CD14-positive monocyte (primary cell): ENCODE data around the gene ARMC9. TPM values are rescaled to one million over a fixed set of nuclear protein-coding genes. Genes with fewer than 3 reads are reported as not detected.

Experiments
- DNase-seq, 3 donors: peaks; one replicate each; pipeline ENCODE4 v3.0.0-alpha.2; 2011 to 2022
- H2AFZ ChIP-seq: 2 replicates; pipeline ENCODE4 v1.6.0; 2012; ENCODE audit warnings: mild to moderate bottlenecking, low read depth, low read length, inconsistent platforms; ENCODE audit not compliant: insufficient read depth, poor library complexity, severe bottlenecking
- H3K27ac ChIP-seq, 2 donors: 1 replicate in 1 of 2; 2 replicates in 1 of 2; pipeline ENCODE4 v1.5.1; 2012 to 2013; ENCODE audit warnings: low read length in 2 of 2, control low read depth in 1 of 2, inconsistent platforms in 1 of 2, low read depth in 1 of 2, mild to moderate bottlenecking in 1 of 2
- H3K27me3 ChIP-seq, 2 donors: one replicate each; pipeline versions ENCODE4 v1.6.0 to v1.6.1; 2011 to 2013; ENCODE audit warnings: low read length in 2 of 2; ENCODE audit not compliant: control insufficient read depth in 2 of 2, insufficient read depth in 2 of 2
- H3K36me3 ChIP-seq, 2 donors: replicated peaks in 1 of 2; 1 replicate in 1 of 2; 2 replicates in 1 of 2; pipeline versions ENCODE4 v1.5.1 to v1.6.1; 2012 to 2013; ENCODE audit warnings: low read length in 2 of 2, control low read depth in 1 of 2, inconsistent platforms in 1 of 2, mild to moderate bottlenecking in 1 of 2; ENCODE audit not compliant: insufficient read depth in 2 of 2, control insufficient read depth in 1 of 2
- H3K4me1 ChIP-seq, 2 donors: 1 replicate in 1 of 2; 2 replicates in 1 of 2; pipeline versions ENCODE4 v1.5.1 to v1.6.1; 2012 to 2013; ENCODE audit warnings: low read length in 2 of 2, control low read depth in 1 of 2, inconsistent platforms in 1 of 2, mild to moderate bottlenecking in 1 of 2, moderate library complexity in 1 of 2; ENCODE audit not compliant: insufficient read depth in 2 of 2, control insufficient read depth in 1 of 2
- H3K4me2 ChIP-seq: replicated peaks from 2 replicates; pipeline ENCODE3; 2012; ENCODE audit warnings: low read length, moderate library complexity, mild to moderate bottlenecking; ENCODE audit not compliant: poor library complexity, severe bottlenecking; ENCODE audit errors: extremely low read depth
- H3K4me3 ChIP-seq, 3 experiments: fragments of 200-600 bp in 1 of 3; sonication (generic) in 1 of 3; replicated peaks in 1 of 3; 1 replicate in 2 of 3; 2 replicates in 1 of 3; pipeline ENCODE4 v1.5.1; 2011 to 2013; ENCODE audit warnings: low read length in 3 of 3, mild to moderate bottlenecking in 3 of 3, control low read depth in 2 of 3, low read depth in 2 of 3, inconsistent platforms in 1 of 3, moderate library complexity in 1 of 3
- H3K79me2 ChIP-seq: 2 replicates; pipeline ENCODE4 v1.6.0; 2012; ENCODE audit warnings: mild to moderate bottlenecking, control low read depth, inconsistent platforms, low read length, moderate library complexity; ENCODE audit not compliant: insufficient read depth
- H3K9ac ChIP-seq: 2 replicates; pipeline ENCODE4 v1.6.0; 2017; ENCODE audit warnings: low read length, mild to moderate bottlenecking; ENCODE audit not compliant: insufficient read depth, poor library complexity, severe bottlenecking
- H3K9me3 ChIP-seq, 2 donors: replicated peaks in 1 of 2; 1 replicate in 1 of 2; 2 replicates in 1 of 2; pipeline versions ENCODE4 v1.5.1 to v1.6.1; 2012 to 2013; ENCODE audit warnings: low read length in 2 of 2, control low read depth in 1 of 2; ENCODE audit not compliant: control insufficient read depth in 1 of 2, insufficient read depth in 1 of 2
- H4K20me1 ChIP-seq: 2 replicates; pipeline ENCODE4 v1.6.0; 2012; ENCODE audit warnings: mild to moderate bottlenecking, low read length, control low read depth, moderate library complexity; ENCODE audit not compliant: insufficient read depth
- H3K27ac Mint-ChIP-seq, 7 donors: one replicate each; pipeline ENCODE4 v1.8.0; 2020; ENCODE audit warnings: mild to moderate bottlenecking in 7 of 7, mixed read lengths in 7 of 7, moderate library complexity in 6 of 7, inconsistent platforms in 2 of 7
- H3K27me3 Mint-ChIP-seq, 3 donors: one replicate each; pipeline ENCODE4 v1.8.0; 2021 to 2022; ENCODE audit warnings: low read depth in 3 of 3, mild to moderate bottlenecking in 3 of 3, mixed read lengths in 3 of 3, moderate library complexity in 3 of 3, inconsistent platforms in 1 of 3
- H3K36me3 Mint-ChIP-seq, 2 donors: one replicate each; pipeline ENCODE4 v1.8.0; 2020; ENCODE audit warnings: mixed read lengths in 2 of 2, inconsistent platforms in 1 of 2, mild to moderate bottlenecking in 1 of 2
- H3K4me1 Mint-ChIP-seq: one replicate; pipeline ENCODE4 v1.8.0; 2020; ENCODE audit warnings: mild to moderate bottlenecking, mixed read lengths
- H3K4me3 Mint-ChIP-seq, 2 donors: one replicate each; pipeline ENCODE4 v1.8.0; 2020; ENCODE audit warnings: mild to moderate bottlenecking in 2 of 2, mixed read lengths in 2 of 2, moderate library complexity in 1 of 2
- H3K9me3 Mint-ChIP-seq, 7 donors: one replicate each; pipeline ENCODE4 v1.8.0; 2020 to 2022; ENCODE audit warnings: mixed read lengths in 7 of 7, mild to moderate bottlenecking in 6 of 7, moderate library complexity in 6 of 7, inconsistent platforms in 2 of 7
- WGBS: methylation state at CpG from one replicate; pipeline ENCODE4 v1.1.5; 2013; ENCODE audit warnings: missing lambda C conversion rate; ENCODE audit not compliant: insufficient coverage; 5-methylcytosine and 5-hydroxymethylcytosine counted together
- intact Hi-C, 2 donors: fragments of 100-400 bp; cut with micrococcal nuclease; formaldehyde crosslinking; loops; one replicate each; pipeline versions ENCODE4 v1.15.0 to v1.15.1; 2023
- polyA plus RNA-seq, 3 donors: library from polyadenylated mRNA; depleted of rRNA in 1 of 3; unstranded in 2 of 3; stranded (reverse) in 1 of 3; fragments of 300-500 nt in 2 of 3; fragments of >200 nt in 1 of 3; fragmentation: Illumina TruSeq in 2 of 3; gene quantifications; 1 replicate in 2 of 3; 2 replicates in 1 of 3; pipeline ENCODE4 v1.2.3, GENCODE V29; 2012 to 2021
- TF ChIP-seq, protein P1 (sequence below): fragments of 200-600 bp; IDR thresholded peaks from one replicate; pipeline ENCODE4 v1.8.0; 2022; ENCODE audit warnings: antibody characterized with exemption, mild to moderate bottlenecking

Gene ARMC9
- polyA plus RNA-seq, 3 donors: 0.07 to 0.27 TPM; not detected in 1

DNA sequence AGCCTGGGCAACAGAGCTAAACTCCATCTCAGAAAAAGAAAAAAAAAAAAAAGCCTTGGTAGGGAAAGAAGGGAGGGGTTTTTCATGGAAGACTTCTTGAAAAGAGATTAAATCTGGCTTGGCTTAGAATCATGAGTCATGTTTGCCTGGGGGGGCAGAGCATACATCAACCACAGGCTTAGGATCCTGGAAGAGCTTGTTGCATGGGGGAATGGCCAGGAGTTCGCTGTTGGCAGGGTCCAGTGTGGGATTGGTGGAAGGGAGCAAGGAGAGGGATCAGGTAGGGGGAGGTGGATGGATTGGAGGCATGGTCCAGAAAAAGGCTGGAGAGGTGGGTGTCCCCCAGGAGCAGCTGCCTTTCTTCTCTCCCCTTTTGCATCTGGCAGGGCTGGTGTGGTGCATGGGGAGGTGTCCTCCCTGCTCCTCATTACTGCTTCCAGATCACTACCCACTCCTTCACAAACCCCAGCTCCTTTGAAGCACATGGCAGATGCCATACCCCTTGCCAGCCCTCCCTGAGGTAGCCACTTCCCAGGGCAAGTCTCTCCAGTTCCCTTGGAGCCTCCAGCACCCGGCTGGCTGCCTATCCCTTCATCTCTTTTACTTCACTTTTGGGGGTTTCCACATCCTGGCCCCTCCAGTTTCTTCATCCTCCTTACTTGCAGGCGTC is 2.5 kb downstream of the ARMC9 start:
- peaks cover 0 to 2% (median 0%) of the 10 kb centered on the region in 7 donors for H3K9me3 Mint-ChIP-seq
- Histone ChIP-seq H3K36me3 (no peaks in the 10 kb centered on the region), H3K27ac (no peak overlapping the region), H3K79me2 (no peaks in the 10 kb centered on the region), H3K4me3 (no peak overlapping the region), H3K4me1 (peaks cover 12 to 15% of the 10 kb centered on the region in 2 donors), H4K20me1 (no peaks in the 10 kb centered on the region), H3K9me3 (no peaks in the 10 kb centered on the region), H2AFZ (no peak overlapping the region), H3K4me2 (no peak overlapping the region), H3K27me3 (peaks cover 2 to 8% of the 10 kb centered on the region in 2 donors), H3K9ac (no peak overlapping the region)
- H3K4me3 Mint-ChIP-seq: peak overlapping the region in 1 of 2 donors; percentile 5
- peaks cover 22 to 27% (median 25%) of the 10 kb centered on the region in 3 donors for H3K27me3 Mint-ChIP-seq
- peaks cover 14% of the 10 kb centered on the region for H3K4me1 Mint-ChIP-seq
- intact Hi-C loops: no loop called here
- TF ChIP-seq, protein P1, sequence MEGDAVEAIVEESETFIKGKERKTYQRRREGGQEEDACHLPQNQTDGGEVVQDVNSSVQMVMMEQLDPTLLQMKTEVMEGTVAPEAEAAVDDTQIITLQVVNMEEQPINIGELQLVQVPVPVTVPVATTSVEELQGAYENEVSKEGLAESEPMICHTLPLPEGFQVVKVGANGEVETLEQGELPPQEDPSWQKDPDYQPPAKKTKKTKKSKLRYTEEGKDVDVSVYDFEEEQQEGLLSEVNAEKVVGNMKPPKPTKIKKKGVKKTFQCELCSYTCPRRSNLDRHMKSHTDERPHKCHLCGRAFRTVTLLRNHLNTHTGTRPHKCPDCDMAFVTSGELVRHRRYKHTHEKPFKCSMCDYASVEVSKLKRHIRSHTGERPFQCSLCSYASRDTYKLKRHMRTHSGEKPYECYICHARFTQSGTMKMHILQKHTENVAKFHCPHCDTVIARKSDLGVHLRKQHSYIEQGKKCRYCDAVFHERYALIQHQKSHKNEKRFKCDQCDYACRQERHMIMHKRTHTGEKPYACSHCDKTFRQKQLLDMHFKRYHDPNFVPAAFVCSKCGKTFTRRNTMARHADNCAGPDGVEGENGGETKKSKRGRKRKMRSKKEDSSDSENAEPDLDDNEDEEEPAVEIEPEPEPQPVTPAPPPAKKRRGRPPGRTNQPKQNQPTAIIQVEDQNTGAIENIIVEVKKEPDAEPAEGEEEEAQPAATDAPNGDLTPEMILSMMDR: no peak
- no peak overlapping the region for H3K27ac Mint-ChIP-seq
- H3K36me3 Mint-ChIP-seq: no peaks in the 10 kb centered on the region
- 84% methylated on average over 3 of the region's 3 CpGs for WGBS
- DNase-seq: no peak

DNA sequence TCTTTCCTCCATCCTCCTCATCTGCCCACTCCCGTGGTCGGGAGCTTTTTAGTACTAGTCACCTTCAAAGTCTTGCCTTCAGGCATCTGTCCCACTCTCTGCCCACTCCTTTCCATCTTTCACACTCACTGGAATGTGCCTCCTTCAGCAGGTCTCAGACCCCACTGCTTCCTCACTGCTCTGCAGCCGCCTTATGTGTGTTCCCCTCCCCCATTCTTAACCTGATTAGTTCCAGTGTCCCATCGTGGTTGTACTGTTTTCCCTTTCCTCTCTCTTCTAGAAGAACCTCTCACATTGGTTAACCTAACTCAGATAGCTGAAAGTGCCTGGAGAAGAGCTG is 3.0 kb downstream of the ARMC9 start:
- H3K27me3 Mint-ChIP-seq: peaks cover 22 to 25% (median 24%) of the 10 kb centered on the region in 3 donors
- H3K36me3 ChIP-seq: no peaks in the 10 kb centered on the region
- peaks cover 14% of the 10 kb centered on the region for H3K4me1 Mint-ChIP-seq
- H3K79me2 ChIP-seq: no peaks in the 10 kb centered on the region
- H3K9ac ChIP-seq: no peak overlapping the region
- H3K4me1 ChIP-seq: peaks cover 12 to 15% of the 10 kb centered on the region in 2 donors
- H3K27me3 ChIP-seq: peaks cover 2 to 8% of the 10 kb centered on the region in 2 donors
- H4K20me1 ChIP-seq: no peaks in the 10 kb centered on the region
- H3K27ac Mint-ChIP-seq: no peak overlapping the region
- DNase-seq: no peak
- no peak overlapping the region for H2AFZ ChIP-seq
- TF ChIP-seq, protein P1: no peak
- H3K9me3 Mint-ChIP-seq: peaks cover 0 to 2% (median 0%) of the 10 kb centered on the region in 7 donors
- no peak overlapping the region for H3K27ac ChIP-seq
- H3K4me2 ChIP-seq: no peak overlapping the region
- 90% methylated on average over 3 of the region's 4 CpGs for WGBS
- no peak overlapping the region for H3K4me3 ChIP-seq
- no peaks in the 10 kb centered on the region for H3K36me3 Mint-ChIP-seq
- no peaks in the 10 kb centered on the region for H3K9me3 ChIP-seq
- H3K4me3 Mint-ChIP-seq: no peak overlapping the region
- intact Hi-C loops: no loop called here
